Measurements from ENCODE around the gene PSME1.

The PSME1 gene

GRCh38 chr14:24141097-24141880 lies 5.3 kb downstream of the PSME1 start, which contains the start of gene EMC9:
Gene EMC9, minus strand, starts transcription at chr14:24141591. Its CDS starts 287 bp downstream, at chr14:24141304.
- H3K27me3 ChIP-seq (ENCODE audit: insufficient read depth, poor library complexity, severe bottlenecking): no peaks in the 10 kb centered on the region
- DNase-seq (ENCODE audit: low read depth in 1 of 2, low spot score in 1 of 2): peak; percentile 99 to 100
- H3K27ac ChIP-seq (replicated peaks): peak within 1 kb of the TSS; percentile 78
- TF ChIP-seq POLR2AphosphoS5 (IDR thresholded peaks at IDR 0.05; ENCODE audit: low read depth) (peak; percentile 79), GABPA (IDR thresholded peaks at IDR 0.05; ENCODE audit: low read depth) (no peak), REST (IDR thresholded peaks at IDR 0.05; ENCODE audit: insufficient replicate concordance, low read depth) (no peak), SPI1 (IDR thresholded peaks at IDR 0.05; ENCODE audit: borderline replicate concordance, low read depth) (peak; percentile 78; the same call in 1 of the 2 replicates)
- H3K4me3 ChIP-seq (replicated peaks; ENCODE audit: insufficient read depth, low read length): peak within 1 kb of the TSS; percentile 89

- no peak for DNase-seq (ENCODE audit: low read depth in 1 of 2, low spot score in 1 of 2)
- TF ChIP-seq CTCF (IDR thresholded peaks at IDR 0.05; ENCODE audit: insufficient read depth, low read length) (no peak), POLR2AphosphoS5 (IDR thresholded peaks at IDR 0.05; ENCODE audit: low read depth) (no peak), SPI1 (IDR thresholded peaks at IDR 0.05; ENCODE audit: borderline replicate concordance, low read depth) (no peak), GABPA (IDR thresholded peaks at IDR 0.05; ENCODE audit: low read depth) (no peak), REST (IDR thresholded peaks at IDR 0.05; ENCODE audit: insufficient replicate concordance, low read depth) (no peak)
- H3K4me3 ChIP-seq (replicated peaks; ENCODE audit: insufficient read depth, low read length): no peak overlapping the region
- H3K27me3 ChIP-seq (ENCODE audit: insufficient read depth, poor library complexity, severe bottlenecking): no peaks in the 10 kb centered on the region
- H3K27ac ChIP-seq (replicated peaks): no peak overlapping the region
These were observed 7.5 kb downstream of the PSME1 start for GRCh38 chr14:24143511-24143910.

GRCh38 chr14:24144451-24144850 lies 8.5 kb downstream of the PSME1 start:
- Histone ChIP-seq H3K4me3 (replicated peaks; ENCODE audit: insufficient read depth, low read length) (no peak overlapping the region), H3K27me3 (ENCODE audit: insufficient read depth, poor library complexity, severe bottlenecking) (no peaks in the 10 kb centered on the region), H3K27ac (replicated peaks) (no peak overlapping the region)
- TF ChIP-seq GABPA (IDR thresholded peaks at IDR 0.05; ENCODE audit: low read depth) (no peak), SPI1 (IDR thresholded peaks at IDR 0.05; ENCODE audit: borderline replicate concordance, low read depth) (no peak), CTCF (IDR thresholded peaks at IDR 0.05; ENCODE audit: insufficient read depth, low read length) (no peak), POLR2AphosphoS5 (IDR thresholded peaks at IDR 0.05; ENCODE audit: low read depth) (no peak)
- DNase-seq (ENCODE audit: low read depth in 1 of 2, low spot score in 1 of 2): no peak

GRCh38 chr14:24145219-24145618 lies 9.2 kb downstream of the PSME1 start:
- Histone ChIP-seq H3K27ac (replicated peaks) (no peak overlapping the region), H3K4me3 (replicated peaks; ENCODE audit: insufficient read depth, low read length) (peak overlapping the region; percentile 96), H3K27me3 (ENCODE audit: insufficient read depth, poor library complexity, severe bottlenecking) (no peaks in the 10 kb centered on the region)
- TF ChIP-seq SPI1 (IDR thresholded peaks at IDR 0.05; ENCODE audit: borderline replicate concordance, low read depth) (no peak), GABPA (IDR thresholded peaks at IDR 0.05; ENCODE audit: low read depth) (no peak), POLR2AphosphoS5 (IDR thresholded peaks at IDR 0.05; ENCODE audit: low read depth) (no peak), CTCF (IDR thresholded peaks at IDR 0.05; ENCODE audit: insufficient read depth, low read length) (no peak), REST (IDR thresholded peaks at IDR 0.05; ENCODE audit: insufficient replicate concordance, low read depth) (no peak)
- DNase-seq (ENCODE audit: low read depth in 1 of 2, low spot score in 1 of 2): no peak
